HepG2 (cell line): ENCODE results near the gene ESYT1. TPM values are rescaled to one million over a fixed set of nuclear protein-coding genes. Genes with fewer than 3 reads are reported as not detected.

Experiments used
- ARNT ChIP-seq: fragments of 450-650 bp; IDR thresholded peaks from 2 replicates; pipeline ENCODE4 v1.6.1; 2017
- JUN ChIP-seq: sonication (generic); formaldehyde crosslinking; IDR thresholded peaks from 2 replicates; pipeline ENCODE4 v1.4.0; 2020; ENCODE audit warnings: mild to moderate bottlenecking, missing genetic modification reagents
- MLLT10 ChIP-seq: sonication (generic); formaldehyde crosslinking; IDR thresholded peaks from 2 replicates; pipeline ENCODE4 v1.4.0; 2020; ENCODE audit warnings: missing genetic modification reagents
- SRSF1 ChIP-seq: fragments of 200-400 bp; formaldehyde crosslinking; optimal IDR thresholded peaks from 2 replicates; pipeline ENCODE3; 2017; ENCODE audit warnings: mild to moderate bottlenecking, low read depth, low read length, moderate library complexity
- STAT5B ChIP-seq: sonication (generic); formaldehyde crosslinking; IDR thresholded peaks from 2 replicates; pipeline ENCODE4 v1.4.0; 2020; ENCODE audit warnings: missing genetic modification reagents
- TOE1 ChIP-seq: sonication (generic); formaldehyde crosslinking; IDR thresholded peaks from 2 replicates; pipeline ENCODE4 v1.4.0; 2020; ENCODE audit warnings: mild to moderate bottlenecking, missing genetic modification reagents
- ZC3H4 ChIP-seq: sonication (generic); formaldehyde crosslinking; IDR thresholded peaks from 2 replicates; pipeline ENCODE4 v1.4.0; 2020; ENCODE audit warnings: missing genetic modification reagents, borderline replicate concordance
- ZFP1 ChIP-seq: IDR thresholded peaks from 2 replicates; pipeline ENCODE4 v1.6.1; 2016
- ZFP90 ChIP-seq: sonication (generic); formaldehyde crosslinking; IDR thresholded peaks from 2 replicates; pipeline ENCODE4 v1.8.0; 2022; ENCODE audit warnings: missing genetic modification reagents, mild to moderate bottlenecking, inconsistent platforms, borderline replicate concordance
- ZNF264 ChIP-seq: sonication (generic); formaldehyde crosslinking; IDR thresholded peaks from 2 replicates; pipeline ENCODE4 v1.4.0; 2020; ENCODE audit warnings: missing genetic modification reagents
- ZNF703 ChIP-seq: sonication (generic); formaldehyde crosslinking; IDR thresholded peaks from 2 replicates; pipeline ENCODE4 v1.5.1; 2020; ENCODE audit warnings: missing genetic modification reagents, mild to moderate bottlenecking, moderate library complexity, borderline replicate concordance
- ZNF878 ChIP-seq: sonication (generic); formaldehyde crosslinking; IDR thresholded peaks from 2 replicates; pipeline ENCODE4 v1.8.1; 2023; ENCODE audit warnings: mild to moderate bottlenecking, missing genetic modification reagents, moderate library complexity
- ZSCAN12 ChIP-seq: sonication (generic); formaldehyde crosslinking; IDR thresholded peaks from 2 replicates; pipeline ENCODE4 v1.9.0; 2021; ENCODE audit warnings: mild to moderate bottlenecking, missing genetic modification reagents
- polyA plus RNA-seq, 8 experiments: library from polyadenylated mRNA; depleted of rRNA in 3 of 8; stranded (reverse) in 7 of 8; unstranded in 1 of 8; fragments of >200 nt; fragmentation: Illumina TruSeq in 4 of 8; extraction: Trizol in 4 of 8; gene quantifications; 2 replicates each; pipeline versions ENCODE4 v1.2.1 to v1.2.3, GENCODE V29; 2011 to 2016; ENCODE audit warnings: low read depth in 4 of 8, missing spikeins in 1 of 8, mixed read lengths in 1 of 8; ENCODE audit not compliant: insufficient read depth in 1 of 8
- total RNA-seq, 5 experiments: library from RNA; depleted of rRNA; stranded (reverse); fragments of >200 nt; fragmentation: Illumina TruSeq; extraction: Trizol; gene quantifications; 2 replicates each; pipeline ENCODE4 v1.2.3, GENCODE V29; 2016; ENCODE audit warnings: low read depth in 1 of 5
- TF ChIP-seq, protein P1 (sequence below): IDR thresholded peaks from 2 replicates; pipeline ENCODE4 v1.6.1; 2018; ENCODE audit warnings: missing genetic modification reagents
- TF ChIP-seq, protein P2 (sequence below): sonication (generic); formaldehyde crosslinking; IDR thresholded peaks from 2 replicates; pipeline ENCODE4 v1.4.0; 2020; ENCODE audit warnings: missing genetic modification reagents, borderline replicate concordance
- TF ChIP-seq, protein P3 (sequence below): sonication (generic); formaldehyde crosslinking; conservative IDR thresholded peaks from 2 replicates; pipeline ENCODE4 v1.4.0; 2020; ENCODE audit warnings: missing genetic modification reagents
- TF ChIP-seq, protein P4 (sequence below): sonication (generic); formaldehyde crosslinking; IDR thresholded peaks from 2 replicates; pipeline ENCODE4 v1.4.0; 2020; ENCODE audit warnings: missing genetic modification reagents
- TF ChIP-seq, protein P5 (sequence below): sonication (generic); formaldehyde crosslinking; IDR thresholded peaks from 2 replicates; pipeline ENCODE4 v1.4.0; 2020; ENCODE audit warnings: missing genetic modification reagents

Gene ESYT1
- total and polyA plus RNA-seq, 2 of the 13 experiments (the other 11 are each of a cell fraction or from before 2014, with no cell fraction given), result 66.9 to 71.0 TPM

DNA sequence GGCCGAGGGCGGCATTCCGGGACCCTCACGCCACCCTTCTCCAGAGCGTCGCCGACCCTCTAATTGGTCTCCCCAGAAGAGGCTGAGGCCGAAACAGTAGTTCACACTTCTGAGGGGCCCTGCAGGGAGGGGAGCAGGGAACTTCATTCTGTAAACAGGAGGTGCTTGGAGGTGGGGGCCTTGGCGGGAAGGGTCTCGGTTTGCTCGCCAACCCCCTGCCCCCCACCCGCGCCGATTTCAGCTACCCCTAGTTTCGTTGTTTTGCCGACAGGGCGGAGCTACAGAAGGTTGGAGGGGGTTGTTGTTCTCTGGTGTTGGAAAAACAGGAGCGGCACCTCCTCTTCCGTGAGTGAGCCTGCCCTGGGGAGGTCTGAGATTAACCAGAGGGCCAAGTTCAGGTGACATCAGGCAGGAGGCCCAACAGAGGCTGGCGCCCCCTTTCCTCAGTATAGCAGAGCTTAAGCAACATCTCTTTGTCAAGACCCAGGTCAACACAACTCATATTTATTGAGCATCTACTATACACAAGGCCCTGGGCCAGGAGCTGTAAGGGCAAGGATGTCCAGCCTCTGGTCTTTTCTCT lies 47.4 kb upstream of the ESYT1 start (continued):
- TF ChIP-seq, protein P1, sequence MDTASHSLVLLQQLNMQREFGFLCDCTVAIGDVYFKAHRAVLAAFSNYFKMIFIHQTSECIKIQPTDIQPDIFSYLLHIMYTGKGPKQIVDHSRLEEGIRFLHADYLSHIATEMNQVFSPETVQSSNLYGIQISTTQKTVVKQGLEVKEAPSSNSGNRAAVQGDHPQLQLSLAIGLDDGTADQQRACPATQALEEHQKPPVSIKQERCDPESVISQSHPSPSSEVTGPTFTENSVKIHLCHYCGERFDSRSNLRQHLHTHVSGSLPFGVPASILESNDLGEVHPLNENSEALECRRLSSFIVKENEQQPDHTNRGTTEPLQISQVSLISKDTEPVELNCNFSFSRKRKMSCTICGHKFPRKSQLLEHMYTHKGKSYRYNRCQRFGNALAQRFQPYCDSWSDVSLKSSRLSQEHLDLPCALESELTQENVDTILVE (CRISPR knock-in tag), result peak; percentile 71; the same call in 1 of the 2 replicates
- no peak for TF ChIP-seq TOE1 (CRISPR knock-in tag)
- no peak for TF ChIP-seq ZNF878
- TF ChIP-seq, protein P2, sequence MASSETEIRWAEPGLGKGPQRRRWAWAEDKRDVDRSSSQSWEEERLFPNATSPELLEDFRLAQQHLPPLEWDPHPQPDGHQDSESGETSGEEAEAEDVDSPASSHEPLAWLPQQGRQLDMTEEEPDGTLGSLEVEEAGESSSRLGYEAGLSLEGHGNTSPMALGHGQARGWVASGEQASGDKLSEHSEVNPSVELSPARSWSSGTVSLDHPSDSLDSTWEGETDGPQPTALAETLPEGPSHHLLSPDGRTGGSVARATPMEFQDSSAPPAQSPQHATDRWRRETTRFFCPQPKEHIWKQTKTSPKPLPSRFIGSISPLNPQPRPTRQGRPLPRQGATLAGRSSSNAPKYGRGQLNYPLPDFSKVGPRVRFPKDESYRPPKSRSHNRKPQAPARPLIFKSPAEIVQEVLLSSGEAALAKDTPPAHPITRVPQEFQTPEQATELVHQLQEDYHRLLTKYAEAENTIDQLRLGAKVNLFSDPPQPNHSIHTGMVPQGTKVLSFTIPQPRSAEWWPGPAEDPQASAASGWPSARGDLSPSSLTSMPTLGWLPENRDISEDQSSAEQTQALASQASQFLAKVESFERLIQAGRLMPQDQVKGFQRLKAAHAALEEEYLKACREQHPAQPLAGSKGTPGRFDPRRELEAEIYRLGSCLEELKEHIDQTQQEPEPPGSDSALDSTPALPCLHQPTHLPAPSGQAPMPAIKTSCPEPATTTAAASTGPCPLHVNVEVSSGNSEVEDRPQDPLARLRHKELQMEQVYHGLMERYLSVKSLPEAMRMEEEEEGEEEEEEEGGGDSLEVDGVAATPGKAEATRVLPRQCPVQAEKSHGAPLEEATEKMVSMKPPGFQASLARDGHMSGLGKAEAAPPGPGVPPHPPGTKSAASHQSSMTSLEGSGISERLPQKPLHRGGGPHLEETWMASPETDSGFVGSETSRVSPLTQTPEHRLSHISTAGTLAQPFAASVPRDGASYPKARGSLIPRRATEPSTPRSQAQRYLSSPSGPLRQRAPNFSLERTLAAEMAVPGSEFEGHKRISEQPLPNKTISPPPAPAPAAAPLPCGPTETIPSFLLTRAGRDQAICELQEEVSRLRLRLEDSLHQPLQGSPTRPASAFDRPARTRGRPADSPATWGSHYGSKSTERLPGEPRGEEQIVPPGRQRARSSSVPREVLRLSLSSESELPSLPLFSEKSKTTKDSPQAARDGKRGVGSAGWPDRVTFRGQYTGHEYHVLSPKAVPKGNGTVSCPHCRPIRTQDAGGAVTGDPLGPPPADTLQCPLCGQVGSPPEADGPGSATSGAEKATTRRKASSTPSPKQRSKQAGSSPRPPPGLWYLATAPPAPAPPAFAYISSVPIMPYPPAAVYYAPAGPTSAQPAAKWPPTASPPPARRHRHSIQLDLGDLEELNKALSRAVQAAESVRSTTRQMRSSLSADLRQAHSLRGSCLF, result no peak
- TF ChIP-seq MLLT10 (CRISPR knock-in tag), result no peak
- peak; percentile 82 for TF ChIP-seq JUN (CRISPR knock-in tag)
- 0 out of 2 replicates have a peak, but pooled peaks have one; percentile 19 for TF ChIP-seq ZNF703
- TF ChIP-seq, protein P3, sequence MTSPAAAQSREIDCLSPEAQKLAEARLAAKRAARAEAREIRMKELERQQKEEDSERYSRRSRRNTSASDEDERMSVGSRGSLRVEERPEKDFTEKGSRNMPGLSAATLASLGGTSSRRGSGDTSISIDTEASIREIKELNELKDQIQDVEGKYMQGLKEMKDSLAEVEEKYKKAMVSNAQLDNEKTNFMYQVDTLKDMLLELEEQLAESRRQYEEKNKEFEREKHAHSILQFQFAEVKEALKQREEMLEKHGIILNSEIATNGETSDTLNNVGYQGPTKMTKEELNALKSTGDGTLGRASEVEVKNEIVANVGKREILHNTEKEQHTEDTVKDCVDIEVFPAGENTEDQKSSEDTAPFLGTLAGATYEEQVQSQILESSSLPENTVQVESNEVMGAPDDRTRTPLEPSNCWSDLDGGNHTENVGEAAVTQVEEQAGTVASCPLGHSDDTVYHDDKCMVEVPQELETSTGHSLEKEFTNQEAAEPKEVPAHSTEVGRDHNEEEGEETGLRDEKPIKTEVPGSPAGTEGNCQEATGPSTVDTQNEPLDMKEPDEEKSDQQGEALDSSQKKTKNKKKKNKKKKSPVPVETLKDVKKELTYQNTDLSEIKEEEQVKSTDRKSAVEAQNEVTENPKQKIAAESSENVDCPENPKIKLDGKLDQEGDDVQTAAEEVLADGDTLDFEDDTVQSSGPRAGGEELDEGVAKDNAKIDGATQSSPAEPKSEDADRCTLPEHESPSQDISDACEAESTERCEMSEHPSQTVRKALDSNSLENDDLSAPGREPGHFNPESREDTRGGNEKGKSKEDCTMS (CRISPR knock-in tag), result no peak
- peak; percentile 19 for TF ChIP-seq SRSF1
- no peak for TF ChIP-seq ZC3H4 (CRISPR knock-in tag)
- no peak for TF ChIP-seq ZNF264 (CRISPR knock-in tag)
- peak; percentile 46 for TF ChIP-seq ZFP1 (CRISPR knock-in tag)
- TF ChIP-seq, protein P4, sequence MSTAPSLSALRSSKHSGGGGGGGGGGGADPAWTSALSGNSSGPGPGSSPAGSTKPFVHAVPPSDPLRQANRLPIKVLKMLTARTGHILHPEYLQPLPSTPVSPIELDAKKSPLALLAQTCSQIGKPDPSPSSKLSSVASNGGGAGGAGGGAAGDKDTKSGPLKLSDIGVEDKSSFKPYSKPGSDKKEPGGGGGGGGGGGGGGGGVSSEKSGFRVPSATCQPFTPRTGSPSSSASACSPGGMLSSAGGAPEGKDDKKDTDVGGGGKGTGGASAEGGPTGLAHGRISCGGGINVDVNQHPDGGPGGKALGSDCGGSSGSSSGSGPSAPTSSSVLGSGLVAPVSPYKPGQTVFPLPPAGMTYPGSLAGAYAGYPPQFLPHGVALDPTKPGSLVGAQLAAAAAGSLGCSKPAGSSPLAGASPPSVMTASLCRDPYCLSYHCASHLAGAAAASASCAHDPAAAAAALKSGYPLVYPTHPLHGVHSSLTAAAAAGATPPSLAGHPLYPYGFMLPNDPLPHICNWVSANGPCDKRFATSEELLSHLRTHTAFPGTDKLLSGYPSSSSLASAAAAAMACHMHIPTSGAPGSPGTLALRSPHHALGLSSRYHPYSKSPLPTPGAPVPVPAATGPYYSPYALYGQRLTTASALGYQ (CRISPR knock-in tag), result no peak
- TF ChIP-seq, protein P5, sequence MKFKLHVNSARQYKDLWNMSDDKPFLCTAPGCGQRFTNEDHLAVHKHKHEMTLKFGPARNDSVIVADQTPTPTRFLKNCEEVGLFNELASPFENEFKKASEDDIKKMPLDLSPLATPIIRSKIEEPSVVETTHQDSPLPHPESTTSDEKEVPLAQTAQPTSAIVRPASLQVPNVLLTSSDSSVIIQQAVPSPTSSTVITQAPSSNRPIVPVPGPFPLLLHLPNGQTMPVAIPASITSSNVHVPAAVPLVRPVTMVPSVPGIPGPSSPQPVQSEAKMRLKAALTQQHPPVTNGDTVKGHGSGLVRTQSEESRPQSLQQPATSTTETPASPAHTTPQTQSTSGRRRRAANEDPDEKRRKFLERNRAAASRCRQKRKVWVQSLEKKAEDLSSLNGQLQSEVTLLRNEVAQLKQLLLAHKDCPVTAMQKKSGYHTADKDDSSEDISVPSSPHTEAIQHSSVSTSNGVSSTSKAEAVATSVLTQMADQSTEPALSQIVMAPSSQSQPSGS (CRISPR knock-in tag), result peak; percentile 94
- TF ChIP-seq ZFP90 (CRISPR knock-in tag), result no peak
- TF ChIP-seq STAT5B (CRISPR knock-in tag), result no peak
- no peak for TF ChIP-seq ARNT
- TF ChIP-seq ZSCAN12, result no peak
